Measurements from ENCODE around the gene OR2S2. TPM values are rescaled to one million over a fixed set of nuclear protein-coding genes. Genes with fewer than 3 reads are reported as not detected.
A peak's percentile ranks its signal among the peaks of the same experiment; 100 is the strongest.

The OR2S2 gene
- total and polyA plus RNA-seq, 2 donors (not counting 1 experiment from before 2014, with no cell fraction given), result not detected

GRCh38 chr9:35938474-35939356, 19.2 kb downstream of the OR2S2 start:
- peaks cover 18% of the 10 kb centered on the region for H3K4me1 Mint-ChIP-seq
- no peaks in the 10 kb centered on the region for H3K36me3 ChIP-seq (replicated peaks in 1 of 2; ENCODE audit: control extremely low read depth in 1 of 2, control insufficient read depth in 1 of 2, extremely low read depth in 1 of 2, insufficient read depth in 2 of 2, low read length in 1 of 2)
- H4K20me1 ChIP-seq (ENCODE audit: control insufficient read depth, insufficient read depth, low read length, poor library complexity, severe bottlenecking), result no peaks in the 10 kb centered on the region
- peaks cover 11 to 14% of the 10 kb centered on the region in 2 donors for H3K4me1 ChIP-seq (ENCODE audit: control insufficient read depth in 2 of 2, insufficient read depth in 2 of 2, low read length in 2 of 2)
- H3K4me3 ChIP-seq (ENCODE audit: control extremely low read depth in 1 of 5, extremely low read depth in 1 of 5, insufficient read depth in 1 of 5, low read depth in 2 of 5, low read length in 4 of 5), result no peak overlapping the region
- H3K9me3 ChIP-seq (ENCODE audit: control extremely low read depth in 1 of 3, control insufficient read depth in 2 of 3, insufficient read depth in 1 of 3, low read length in 2 of 3), result peaks cover 0 to 4% (median 4%) of the 10 kb centered on the region in 3 donors
- DNase-seq (no peak), ATAC-seq (ENCODE audit: low read depth) (no peak)
- H3K27ac ChIP-seq (ENCODE audit: low read length in 2 of 2), result no peak overlapping the region
- H3K9me3 Mint-ChIP-seq (ENCODE audit: insufficient read depth), result no peaks in the 10 kb centered on the region
- intact Hi-C loops (cut with micrococcal nuclease), result no loop called here
- TF ChIP-seq CTCF (IDR thresholded peaks at IDR 0.05), result no peak
- no peak for TF ChIP-seq EZH2 (IDR thresholded peaks at IDR 0.05; ENCODE audit: borderline replicate concordance, insufficient read depth, low read depth, low read length, poor library complexity, severe bottlenecking)
- H3K4me3 Mint-ChIP-seq, result no peak overlapping the region
- H3K27me3 ChIP-seq (replicated peaks in 1 of 4; ENCODE audit: control extremely low read depth in 1 of 4, control insufficient read depth in 3 of 4, insufficient read depth in 4 of 4, low read length in 3 of 4), result peaks cover 0 to 22% (median 10%) of the 10 kb centered on the region in 4 experiments
- peaks cover 33% of the 10 kb centered on the region for H3K27me3 Mint-ChIP-seq
- ChIA-PET POLR2A (interaction anchor here (0.6 kb wide), 1 partner anchor 447 kb away, joined by 3 read pairs; no protein-coding TSS in a partner anchor), CTCF (no interaction called here)
- no peak overlapping the region for H3K9ac ChIP-seq (ENCODE audit: low read length)
- H2AFZ ChIP-seq (ENCODE audit: insufficient read depth, low read depth, low read length, poor library complexity, severe bottlenecking), result no peak overlapping the region
- WGBS (ENCODE audit: insufficient coverage), result 84% methylated on average over 7 of the region's 10 CpGs
- no peak overlapping the region for H3K27ac Mint-ChIP-seq
- H3K4me2 ChIP-seq (replicated peaks; ENCODE audit: low read depth, low read length, poor library complexity, severe bottlenecking), result no peak overlapping the region
- no peaks in the 10 kb centered on the region for H3K79me2 ChIP-seq (ENCODE audit: control insufficient read depth, insufficient read depth, low read length)

GRCh38 chr9:35937227-35937626, 20.7 kb downstream of the OR2S2 start:
- Mint-ChIP-seq H3K9me3 (ENCODE audit: insufficient read depth) (no peaks in the 10 kb centered on the region), H3K4me3 (peak overlapping the region; percentile 18), H3K4me1 (peaks cover 21% of the 10 kb centered on the region), H3K27me3 (peaks cover 37% of the 10 kb centered on the region), H3K27ac (no peak overlapping the region)
- Histone ChIP-seq H2AFZ (ENCODE audit: insufficient read depth, low read depth, low read length, poor library complexity, severe bottlenecking) (no peak overlapping the region), H3K9me3 (ENCODE audit: control extremely low read depth in 1 of 3, control insufficient read depth in 2 of 3, insufficient read depth in 1 of 3, low read length in 2 of 3) (peaks cover 0 to 4% (median 4%) of the 10 kb centered on the region in 3 donors), H3K79me2 (ENCODE audit: control insufficient read depth, insufficient read depth, low read length) (no peaks in the 10 kb centered on the region), H3K4me2 (replicated peaks; ENCODE audit: low read depth, low read length, poor library complexity, severe bottlenecking) (peak overlapping the region; percentile 9), H3K27ac (ENCODE audit: low read length in 2 of 2) (no peak overlapping the region), H3K9ac (ENCODE audit: low read length) (no peak overlapping the region), H3K36me3 (replicated peaks in 1 of 2; ENCODE audit: control extremely low read depth in 1 of 2, control insufficient read depth in 1 of 2, extremely low read depth in 1 of 2, insufficient read depth in 2 of 2, low read length in 1 of 2) (no peaks in the 10 kb centered on the region), H4K20me1 (ENCODE audit: control insufficient read depth, insufficient read depth, low read length, poor library complexity, severe bottlenecking) (no peaks in the 10 kb centered on the region), H3K4me3 (ENCODE audit: control extremely low read depth in 1 of 5, extremely low read depth in 1 of 5, insufficient read depth in 1 of 5, low read depth in 2 of 5, low read length in 4 of 5) (no peak overlapping the region), H3K4me1 (ENCODE audit: control insufficient read depth in 2 of 2, insufficient read depth in 2 of 2, low read length in 2 of 2) (peaks cover 11 to 20% of the 10 kb centered on the region in 2 donors), H3K27me3 (replicated peaks in 1 of 4; ENCODE audit: control extremely low read depth in 1 of 4, control insufficient read depth in 3 of 4, insufficient read depth in 4 of 4, low read length in 3 of 4) (peaks cover 0 to 26% (median 12%) of the 10 kb centered on the region in 4 experiments)
- intact Hi-C loops (cut with micrococcal nuclease), result no loop called here
- DNase-seq, result peak; percentile 52
- no CpG with 5 or more reads among the region's 2 CpGs for WGBS (ENCODE audit: insufficient coverage)
- ChIA-PET CTCF (no interaction called here), POLR2A (no interaction called here)
- peak; percentile 57 for ATAC-seq (ENCODE audit: low read depth)
- TF ChIP-seq EZH2 (IDR thresholded peaks at IDR 0.05; ENCODE audit: borderline replicate concordance, insufficient read depth, low read depth, low read length, poor library complexity, severe bottlenecking), result no peak
- no peak for TF ChIP-seq CTCF (IDR thresholded peaks at IDR 0.05)
